ENCODE results near the gene GUCY2C. TPM values are rescaled to one million over a fixed set of nuclear protein-coding genes. Genes with fewer than 3 reads are reported as not detected.

GUCY2C gene
- total and polyA plus RNA-seq, 2 donors (not counting 3 experiments of a cell fraction or from before 2014, with no cell fraction given): not detected

DNA sequence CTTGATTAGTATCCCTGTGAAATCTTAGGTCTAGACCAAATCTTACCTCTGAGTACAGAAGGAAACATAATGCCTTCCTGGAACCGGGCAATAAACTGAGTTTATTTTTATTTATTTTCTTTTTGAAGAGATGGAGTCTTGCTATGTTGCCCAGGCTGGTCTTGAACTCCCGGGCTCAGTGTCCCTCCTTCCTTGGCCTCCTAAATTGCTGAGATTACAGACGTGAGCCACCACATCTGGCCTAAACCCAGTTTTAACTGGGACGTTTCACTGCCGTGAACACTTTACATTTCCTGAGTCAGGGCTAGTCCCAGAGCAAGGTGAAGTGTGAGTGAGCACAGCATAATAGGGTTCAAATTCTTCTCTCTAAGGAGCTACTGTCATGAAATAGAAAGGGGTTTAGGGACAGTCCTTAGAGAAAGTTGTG, 671 bp downstream of the GUCY2C start:
- Histone ChIP-seq H4K20me1 (replicated peaks; ENCODE audit: control insufficient read depth, extremely low read depth, insufficient read depth, low read length) (no peaks in the 10 kb centered on the region), H3K4me3 (replicated peaks in 1 of 3; ENCODE audit: insufficient read depth in 1 of 3, low read depth in 1 of 3, low read length in 3 of 3) (no peak overlapping the region), H3K79me2 (ENCODE audit: control insufficient read depth, insufficient read depth, low read length) (no peaks in the 10 kb centered on the region), H3K9ac (replicated peaks; ENCODE audit: extremely low read depth, insufficient read depth, low read length) (no peak overlapping the region), H3K27ac (ENCODE audit: insufficient read depth, low read depth, low read length) (no peak overlapping the region), H3K27me3 (ENCODE audit: control insufficient read depth in 2 of 2, insufficient read depth in 2 of 2, low read length in 2 of 2) (no peaks in the 10 kb centered on the region), H2AFZ (ENCODE audit: low read depth, low read length) (no peak overlapping the region), H3K36me3 (ENCODE audit: control insufficient read depth in 2 of 2, extremely low read depth in 1 of 2, insufficient read depth in 2 of 2, low read length in 2 of 2) (no peaks in the 10 kb centered on the region), H3K4me2 (ENCODE audit: insufficient read depth, low read length) (no peak overlapping the region), H3K4me1 (ENCODE audit: control insufficient read depth, extremely low read depth, insufficient read depth, low read length) (no peaks in the 10 kb centered on the region), H3K9me3 (replicated peaks; ENCODE audit: control insufficient read depth, insufficient read depth, low read length) (no peaks in the 10 kb centered on the region), H3K9me1 (replicated peaks; ENCODE audit: control insufficient read depth, extremely low read depth, insufficient read depth, low read length) (no peaks in the 10 kb centered on the region)
- intact Hi-C loops (cut with micrococcal nuclease) (no loop called here), dilution Hi-C loops (cut with MboI; ENCODE audit: extremely low pct_ligation_motif_present, low sequenced_read_pairs) (no loop called here)
- FAIRE-seq: no peak
- CTCF ChIA-PET: no interaction called here
- TF ChIP-seq EZH2 (IDR thresholded peaks at IDR 0.05; ENCODE audit: borderline replicate concordance, low read depth, low read length, severe bottlenecking): no peak
- TF ChIP-seq, protein P1, sequence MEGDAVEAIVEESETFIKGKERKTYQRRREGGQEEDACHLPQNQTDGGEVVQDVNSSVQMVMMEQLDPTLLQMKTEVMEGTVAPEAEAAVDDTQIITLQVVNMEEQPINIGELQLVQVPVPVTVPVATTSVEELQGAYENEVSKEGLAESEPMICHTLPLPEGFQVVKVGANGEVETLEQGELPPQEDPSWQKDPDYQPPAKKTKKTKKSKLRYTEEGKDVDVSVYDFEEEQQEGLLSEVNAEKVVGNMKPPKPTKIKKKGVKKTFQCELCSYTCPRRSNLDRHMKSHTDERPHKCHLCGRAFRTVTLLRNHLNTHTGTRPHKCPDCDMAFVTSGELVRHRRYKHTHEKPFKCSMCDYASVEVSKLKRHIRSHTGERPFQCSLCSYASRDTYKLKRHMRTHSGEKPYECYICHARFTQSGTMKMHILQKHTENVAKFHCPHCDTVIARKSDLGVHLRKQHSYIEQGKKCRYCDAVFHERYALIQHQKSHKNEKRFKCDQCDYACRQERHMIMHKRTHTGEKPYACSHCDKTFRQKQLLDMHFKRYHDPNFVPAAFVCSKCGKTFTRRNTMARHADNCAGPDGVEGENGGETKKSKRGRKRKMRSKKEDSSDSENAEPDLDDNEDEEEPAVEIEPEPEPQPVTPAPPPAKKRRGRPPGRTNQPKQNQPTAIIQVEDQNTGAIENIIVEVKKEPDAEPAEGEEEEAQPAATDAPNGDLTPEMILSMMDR (IDR thresholded peaks at IDR 0.05; ENCODE audit: extremely low read depth in 1 of 2, insufficient read depth in 1 of 2, low read depth in 1 of 2, low read length in 2 of 2): no peak
- TF ChIP-seq POLR2AphosphoS5 (IDR thresholded peaks at IDR 0.05; ENCODE audit: insufficient read depth, low read depth, low read length): no peak
- no peak for TF ChIP-seq MYC (IDR thresholded peaks at IDR 0.05; ENCODE audit: low read depth, low read length)
- no peak for TF ChIP-seq JUN (IDR thresholded peaks at IDR 0.05; ENCODE audit: borderline replicate concordance, insufficient read depth, insufficient read length, low read depth)
- TF ChIP-seq FOS (IDR thresholded peaks at IDR 0.05; ENCODE audit: borderline replicate concordance, insufficient read depth, low read length): no peak
- TF ChIP-seq POLR2A (IDR thresholded peaks at IDR 0.05; ENCODE audit: low read depth, low read length): no peak
- TF ChIP-seq, protein P2, sequence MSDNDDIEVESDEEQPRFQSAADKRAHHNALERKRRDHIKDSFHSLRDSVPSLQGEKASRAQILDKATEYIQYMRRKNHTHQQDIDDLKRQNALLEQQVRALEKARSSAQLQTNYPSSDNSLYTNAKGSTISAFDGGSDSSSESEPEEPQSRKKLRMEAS (IDR thresholded peaks at IDR 0.05; ENCODE audit: insufficient read depth, insufficient read length): no peak
- TF ChIP-seq GATA2 (IDR thresholded peaks at IDR 0.05; ENCODE audit: insufficient read depth, insufficient read length, low read depth, low read length): no peak
- DNase-seq (ENCODE audit: low read depth, low spot score): no peak
- POLR2A ChIA-PET: no interaction called here
- no TSS peak for BruUV-seq (replicated peaks)

Data from endothelial cell of umbilical vein (primary cell).